WTC11 (cell line): ENCODE measurements around the gene PPP2R3A. TPM values are rescaled to one million over a fixed set of nuclear protein-coding genes. Genes with fewer than 3 reads are reported as not detected.

Experiments used
- CREB1 ChIP-seq: sonication (generic); formaldehyde crosslinking; IDR thresholded peaks from 2 replicates; pipeline ENCODE4 v1.8.0; 2023; ENCODE audit warnings: mild to moderate bottlenecking, missing genetic modification reagents
- CTCF ChIP-seq: fragments of 200-600 bp; IDR thresholded peaks from 2 replicates; pipeline ENCODE4 v1.8.0; 2022; ENCODE audit warnings: antibody characterized with exemption
- ETV6 ChIP-seq: sonication (generic); formaldehyde crosslinking; IDR thresholded peaks from 2 replicates; pipeline ENCODE4 v1.8.1; 2022; ENCODE audit warnings: mild to moderate bottlenecking, missing genetic modification reagents
- FOXJ3 ChIP-seq: sonication (generic); formaldehyde crosslinking; IDR thresholded peaks from 2 replicates; pipeline ENCODE4 v1.9.0; 2021; ENCODE audit warnings: missing genetic modification reagents, mild to moderate bottlenecking, borderline replicate concordance
- FOXK1 ChIP-seq: sonication (generic); formaldehyde crosslinking; IDR thresholded peaks from 2 replicates; pipeline ENCODE4 v1.8.0; 2022; ENCODE audit warnings: mild to moderate bottlenecking, moderate library complexity, missing genetic modification reagents
- FOXP4 ChIP-seq: sonication (generic); formaldehyde crosslinking; IDR thresholded peaks from 2 replicates; pipeline ENCODE4 v1.8.0; 2022; ENCODE audit warnings: mild to moderate bottlenecking, missing genetic modification reagents
- GRHL2 ChIP-seq: fragments of 250-450 bp; sonication (Bioruptor Pico); IDR thresholded peaks from 2 replicates; pipeline ENCODE4 v1.8.0; 2022; ENCODE audit warnings: mild to moderate bottlenecking, moderate library complexity; ENCODE audit not compliant: insufficient replicate concordance, severe bottlenecking
- GTF2I ChIP-seq: fragments of 250-450 bp; sonication (Bioruptor Pico); conservative IDR thresholded peaks from 2 replicates; pipeline ENCODE4 v1.4.0; 2021; ENCODE audit warnings: mild to moderate bottlenecking
- HMGA2 ChIP-seq: fragments of 250-450 bp; sonication (Bioruptor Pico); IDR thresholded peaks from 2 replicates; pipeline ENCODE4 v1.4.0; 2021; ENCODE audit warnings: mild to moderate bottlenecking, moderate library complexity
- JAZF1 ChIP-seq: fragments of 250-450 bp; sonication (Bioruptor Pico); IDR thresholded peaks from 2 replicates; pipeline ENCODE4 v1.9.0; 2021; ENCODE audit warnings: moderate library complexity, mild to moderate bottlenecking, inconsistent platforms
- JUN ChIP-seq: sonication (generic); formaldehyde crosslinking; IDR thresholded peaks from 2 replicates; pipeline ENCODE4 v1.8.0; 2023; ENCODE audit warnings: mild to moderate bottlenecking, missing genetic modification reagents
- NFYB ChIP-seq: sonication (generic); formaldehyde crosslinking; conservative IDR thresholded peaks from 2 replicates; pipeline ENCODE4 v1.8.0; 2022; ENCODE audit warnings: low read depth, missing genetic modification reagents
- PRRX2 ChIP-seq: fragments of 250-450 bp; sonication (Bioruptor Pico); IDR thresholded peaks from 2 replicates; pipeline ENCODE4 v1.8.0; 2021; ENCODE audit warnings: mild to moderate bottlenecking
- RELA ChIP-seq: sonication (generic); formaldehyde crosslinking; IDR thresholded peaks from 2 replicates; pipeline ENCODE4 v1.8.1; 2022; ENCODE audit warnings: missing genetic modification reagents, mild to moderate bottlenecking, borderline replicate concordance
- SOX15 ChIP-seq: fragments of 250-450 bp; sonication (Bioruptor Pico); IDR thresholded peaks from 2 replicates; pipeline ENCODE4 v1.9.0; 2021; ENCODE audit warnings: mild to moderate bottlenecking
- USF2 ChIP-seq: sonication (generic); formaldehyde crosslinking; IDR thresholded peaks from 2 replicates; pipeline ENCODE4 v1.8.1; 2023; ENCODE audit warnings: mild to moderate bottlenecking, missing genetic modification reagents, moderate library complexity
- ZBTB21 ChIP-seq: sonication (generic); formaldehyde crosslinking; IDR thresholded peaks from 2 replicates; pipeline ENCODE4 v1.8.1; 2023; ENCODE audit warnings: mild to moderate bottlenecking, missing genetic modification reagents, borderline replicate concordance
- ZNF138 ChIP-seq: sonication (generic); formaldehyde crosslinking; conservative IDR thresholded peaks from 2 replicates; pipeline ENCODE4 v1.8.1; 2022; ENCODE audit warnings: mild to moderate bottlenecking, moderate library complexity, missing genetic modification reagents
- ZNF232 ChIP-seq: sonication (generic); formaldehyde crosslinking; IDR thresholded peaks from 2 replicates; pipeline ENCODE4 v1.8.0; 2022; ENCODE audit warnings: mild to moderate bottlenecking, missing genetic modification reagents
- ZNF281 ChIP-seq: sonication (generic); formaldehyde crosslinking; IDR thresholded peaks from 2 replicates; pipeline ENCODE4 v1.8.0; 2023; ENCODE audit warnings: mild to moderate bottlenecking, missing genetic modification reagents
- total RNA-seq: library from RNA; stranded (reverse); gene quantifications from 3 replicates; pipeline ENCODE4 v1.2.3, GENCODE V29; 2021
- TF ChIP-seq, protein P1 (sequence below): fragments of 250-450 bp; sonication (Bioruptor Pico); conservative IDR thresholded peaks from 2 replicates; pipeline ENCODE4 v1.9.0; 2021; ENCODE audit warnings: mild to moderate bottlenecking
- TF ChIP-seq, protein P2 (sequence below): sonication (generic); formaldehyde crosslinking; IDR thresholded peaks from 2 replicates; pipeline ENCODE4 v1.8.1; 2023; ENCODE audit warnings: mild to moderate bottlenecking, missing genetic modification reagents, moderate library complexity
- TF ChIP-seq, protein P3 (sequence below): sonication (generic); formaldehyde crosslinking; IDR thresholded peaks from 2 replicates; pipeline ENCODE4 v1.8.1; 2023; ENCODE audit warnings: mild to moderate bottlenecking, moderate library complexity, missing genetic modification reagents
- TF ChIP-seq, protein P4 (sequence below): sonication (generic); formaldehyde crosslinking; IDR thresholded peaks from 2 replicates; pipeline ENCODE4 v1.8.1; 2022; ENCODE audit warnings: mild to moderate bottlenecking, missing genetic modification reagents, moderate library complexity, borderline replicate concordance

PPP2R3A gene
- total RNA-seq, 1 experiment from 2014 or later = 13.1 TPM

DNA sequence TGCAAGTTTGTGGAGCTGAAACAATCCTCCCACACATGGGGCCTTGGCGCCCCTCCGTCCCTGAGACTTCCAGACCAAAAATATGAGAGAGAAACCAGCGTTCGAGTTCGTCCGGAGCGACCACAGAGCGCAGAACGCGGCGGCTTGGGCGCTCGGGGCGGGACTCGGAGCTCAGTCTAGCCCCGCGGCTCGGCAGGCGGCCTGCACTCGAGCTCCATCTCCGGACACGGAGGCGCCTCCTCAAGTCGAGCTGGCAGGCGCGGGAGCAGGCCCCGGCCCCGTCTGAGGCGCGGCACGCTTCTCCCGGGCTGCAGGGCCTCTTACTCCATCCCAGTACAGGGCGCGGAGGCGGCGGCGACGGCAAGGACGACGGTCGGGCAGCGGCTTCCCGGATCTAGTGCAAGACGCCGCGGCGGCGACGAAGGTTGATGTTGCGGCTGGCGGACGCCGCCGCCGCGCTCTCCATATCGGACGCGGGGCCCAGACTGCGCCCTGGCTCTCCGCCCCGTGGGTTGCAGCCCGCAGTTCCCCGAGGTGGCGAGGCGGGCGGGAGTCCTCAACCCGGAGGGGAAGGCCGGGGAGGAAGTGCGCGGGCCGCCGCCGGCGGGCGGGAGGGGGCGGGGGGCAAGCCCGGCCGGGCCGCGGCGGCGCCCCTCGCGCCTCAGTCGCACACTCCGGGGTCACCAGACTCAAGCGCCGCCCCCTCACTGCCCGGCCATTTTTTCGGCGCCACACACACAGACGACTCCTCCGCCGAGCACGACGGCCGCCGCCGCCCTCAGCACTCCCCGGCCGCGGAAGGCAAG lies 229.9 kb downstream of the PPP2R3A start (continued):
- TF ChIP-seq NFYB (CRISPR knock-in tag) (no peak), CTCF (no peak), CREB1 (CRISPR knock-in tag) (no peak; the same call in 1 of the 2 replicates), HMGA2 (CRISPR knock-in tag) (no peak), FOXJ3 (CRISPR knock-in tag) (no peak), GRHL2 (no peak), ZNF232 (CRISPR knock-in tag) (peak; percentile 70; the same call in 1 of the 2 replicates), FOXP4 (no peak), ZNF281 (CRISPR knock-in tag) (peak; percentile 64; the same call in 1 of the 2 replicates), GTF2I (CRISPR knock-in tag) (no peak), ETV6 (CRISPR knock-in tag) (no peak), ZBTB21 (CRISPR knock-in tag) (peak; percentile 75; the same call in 1 of the 2 replicates), PRRX2 (no peak), SOX15 (CRISPR knock-in tag) (no peak), JUN (CRISPR knock-in tag) (peak; percentile 87; the same call in 1 of the 2 replicates), JAZF1 (CRISPR knock-in tag) (no peak), ZNF138 (CRISPR knock-in tag) (0 out of 2 replicates have a peak, but pooled peaks have one; percentile 21), USF2 (CRISPR knock-in tag) (no peak; the same call in 1 of the 2 replicates), FOXK1 (CRISPR knock-in tag) (peak; percentile 23), RELA (CRISPR knock-in tag) (no peak)
- TF ChIP-seq, protein P1, sequence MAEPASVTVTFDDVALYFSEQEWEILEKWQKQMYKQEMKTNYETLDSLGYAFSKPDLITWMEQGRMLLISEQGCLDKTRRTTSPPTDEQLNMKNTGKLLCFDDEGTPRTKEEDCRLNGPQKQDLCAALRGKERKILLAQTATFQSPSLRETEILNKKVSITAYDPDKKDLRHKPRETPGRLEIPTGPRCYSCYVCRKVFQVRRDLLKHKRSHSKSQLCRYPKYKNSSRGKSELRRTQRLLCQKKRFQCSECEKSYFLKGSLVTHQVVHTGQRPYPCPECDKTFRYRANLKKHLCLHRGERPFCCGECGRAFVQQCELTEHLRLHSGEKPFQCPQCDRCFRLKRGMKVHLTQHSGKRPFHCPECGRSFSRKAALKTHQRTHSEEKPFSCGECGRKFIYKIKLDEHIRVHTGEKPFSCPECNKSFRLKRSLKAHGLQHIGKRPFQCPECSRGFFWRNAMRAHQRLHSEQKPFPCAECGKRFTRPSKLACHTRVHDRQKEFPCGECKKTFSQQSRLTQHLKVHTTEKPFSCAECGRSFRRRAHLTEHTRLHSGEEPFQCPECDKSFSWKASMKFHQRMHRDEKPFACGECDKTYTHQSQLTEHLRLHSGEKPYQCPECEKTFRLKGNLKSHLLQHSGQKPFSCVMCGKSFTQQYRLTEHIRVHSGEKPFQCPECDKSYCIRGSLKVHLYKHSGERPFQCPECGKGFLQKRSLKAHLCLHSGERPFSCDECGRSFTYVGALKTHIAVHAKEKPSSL (CRISPR knock-in tag) = no peak
- TF ChIP-seq, protein P2, sequence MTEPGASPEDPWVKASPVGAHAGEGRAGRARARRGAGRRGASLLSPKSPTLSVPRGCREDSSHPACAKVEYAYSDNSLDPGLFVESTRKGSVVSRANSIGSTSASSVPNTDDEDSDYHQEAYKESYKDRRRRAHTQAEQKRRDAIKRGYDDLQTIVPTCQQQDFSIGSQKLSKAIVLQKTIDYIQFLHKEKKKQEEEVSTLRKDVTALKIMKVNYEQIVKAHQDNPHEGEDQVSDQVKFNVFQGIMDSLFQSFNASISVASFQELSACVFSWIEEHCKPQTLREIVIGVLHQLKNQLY (CRISPR knock-in tag) = no peak
- TF ChIP-seq, protein P3, sequence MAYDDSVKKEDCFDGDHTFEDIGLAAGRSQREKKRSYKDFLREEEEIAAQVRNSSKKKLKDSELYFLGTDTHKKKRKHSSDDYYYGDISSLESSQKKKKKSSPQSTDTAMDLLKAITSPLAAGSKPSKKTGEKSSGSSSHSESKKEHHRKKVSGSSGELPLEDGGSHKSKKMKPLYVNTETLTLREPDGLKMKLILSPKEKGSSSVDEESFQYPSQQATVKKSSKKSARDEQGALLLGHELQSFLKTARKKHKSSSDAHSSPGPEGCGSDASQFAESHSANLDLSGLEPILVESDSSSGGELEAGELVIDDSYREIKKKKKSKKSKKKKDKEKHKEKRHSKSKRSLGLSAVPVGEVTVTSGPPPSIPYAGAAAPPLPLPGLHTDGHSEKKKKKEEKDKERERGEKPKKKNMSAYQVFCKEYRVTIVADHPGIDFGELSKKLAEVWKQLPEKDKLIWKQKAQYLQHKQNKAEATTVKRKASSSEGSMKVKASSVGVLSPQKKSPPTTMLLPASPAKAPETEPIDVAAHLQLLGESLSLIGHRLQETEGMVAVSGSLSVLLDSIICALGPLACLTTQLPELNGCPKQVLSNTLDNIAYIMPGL = peak; percentile 27
- TF ChIP-seq, protein P4, sequence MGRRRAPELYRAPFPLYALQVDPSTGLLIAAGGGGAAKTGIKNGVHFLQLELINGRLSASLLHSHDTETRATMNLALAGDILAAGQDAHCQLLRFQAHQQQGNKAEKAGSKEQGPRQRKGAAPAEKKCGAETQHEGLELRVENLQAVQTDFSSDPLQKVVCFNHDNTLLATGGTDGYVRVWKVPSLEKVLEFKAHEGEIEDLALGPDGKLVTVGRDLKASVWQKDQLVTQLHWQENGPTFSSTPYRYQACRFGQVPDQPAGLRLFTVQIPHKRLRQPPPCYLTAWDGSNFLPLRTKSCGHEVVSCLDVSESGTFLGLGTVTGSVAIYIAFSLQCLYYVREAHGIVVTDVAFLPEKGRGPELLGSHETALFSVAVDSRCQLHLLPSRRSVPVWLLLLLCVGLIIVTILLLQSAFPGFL (CRISPR knock-in tag) = no peak
